Stimulated activated CD4-positive, alpha-beta T cell treated with anti-CD3 and anti-CD28 coated beads, Interleukin-2, amount 100 ng/mL, for 4 hours (primary cell): ENCODE measurements around the gene ATPAF1.

Experiments
- DNase-seq: peaks from one replicate; pipeline ENCODE4 v3.0.0-alpha.2; 2020; ENCODE audit warnings: low read depth

ATPAF1 gene

GRCh38 chr1:46587069-46587468 is 81.1 kb downstream of the ATPAF1 start:
- no peak for DNase-seq

GRCh38 chr1:46585312-46585938 is 82.7 kb downstream of the ATPAF1 start:
- no peak for DNase-seq

GRCh38 chr1:46583494-46583893 is 84.7 kb downstream of the ATPAF1 start:
- DNase-seq: no peak

- no peak for DNase-seq
Observed at GRCh38 chr1:46582972-46583371, 85.2 kb downstream of the ATPAF1 start.
